ENCODE results near the gene C12orf76. TPM values are rescaled to one million over a fixed set of nuclear protein-coding genes. Genes with fewer than 3 reads are reported as not detected.

Gene C12orf76
- total and polyA plus RNA-seq, 10 of the 15 experiments (the other 5 are each of a cell fraction or from before 2014, with no cell fraction given) = 3.6 to 20.4 (median 10.7) TPM

GRCh38 chr12:110012659-110013058 is 35.7 kb downstream of the C12orf76 start:
- POLR2A ChIA-PET = interaction anchor here (0.8 to 5.1 kb wide), 5 partner anchors 10 to 67 kb away, joined by 3 to 40 read pairs (median 10); partner anchors contain the start of genes ANKRD13A and GIT2
- RAD21 ChIA-PET (ENCODE audit: unreplicated experiment) = interaction anchor here (1.7 to 3.2 kb wide), 4 partner anchors 8 to 18 kb away, joined by 7 to 31 read pairs (median 10); partner anchors contain the start of genes ANKRD13A and GIT2
- DNase-seq (ENCODE audit: low read depth, low spot score) = no peak
- CTCF ChIA-PET = interaction anchor here (0.6 to 3.0 kb wide), 5 partner anchors 9 to 232 kb away, joined by 3 to 14 read pairs (median 4); partner anchors contain the start of gene ANKRD13A
- H3K79me2 ChIP-seq (ENCODE audit: control insufficient read depth, insufficient read depth, low read length) = peaks cover 35% of the 10 kb centered on the region
- ATAC-seq = no peak
- peaks cover 40% of the 10 kb centered on the region for H3K4me1 ChIP-seq (ENCODE audit: control insufficient read depth, insufficient read depth, low read length)
- WGBS (ENCODE audit: insufficient coverage, insufficient replicate concordance, low lambda C conversion rate, missing lambda C conversion rate) = 54% methylated on average over 4 of the region's 4 CpGs
- TF ChIP-seq MTA3 (IDR thresholded peaks at IDR 0.05; ENCODE audit: borderline replicate concordance, low read length) (no peak), SPI1 (IDR thresholded peaks at IDR 0.05; ENCODE audit: borderline replicate concordance, insufficient read depth, low read depth, low read length) (no peak), CREB1 (IDR thresholded peaks at IDR 0.05; ENCODE audit: low read depth) (no peak), POLR2AphosphoS5 (IDR thresholded peaks at IDR 0.05; ENCODE audit: low read length) (no peak), SKIL (IDR thresholded peaks at IDR 0.05; ENCODE audit: low read depth, poor library complexity, severe bottlenecking) (no peak), SP1 (IDR thresholded peaks at IDR 0.05; ENCODE audit: low read depth, low read length) (no peak), POLR2AphosphoS2 (IDR thresholded peaks at IDR 0.05; ENCODE audit: low read depth, low read length) (no peak), HDAC6 (IDR thresholded peaks at IDR 0.05; ENCODE audit: unreplicated experiment) (no peak), PBX3 (IDR thresholded peaks at IDR 0.05; ENCODE audit: insufficient replicate concordance, low read depth, low read length) (no peak), KLF5 (IDR thresholded peaks at IDR 0.05; ENCODE audit: partially characterized antibody) (no peak), MYB (IDR thresholded peaks at IDR 0.05; ENCODE audit: borderline replicate concordance, low read depth, low read length) (no peak), STAT3 (IDR thresholded peaks at IDR 0.05; ENCODE audit: low read depth, low read length) (no peak), SRF (IDR thresholded peaks at IDR 0.05; ENCODE audit: low read depth in 2 of 2, low read length in 2 of 2) (no peak)
- TF ChIP-seq, protein P1, sequence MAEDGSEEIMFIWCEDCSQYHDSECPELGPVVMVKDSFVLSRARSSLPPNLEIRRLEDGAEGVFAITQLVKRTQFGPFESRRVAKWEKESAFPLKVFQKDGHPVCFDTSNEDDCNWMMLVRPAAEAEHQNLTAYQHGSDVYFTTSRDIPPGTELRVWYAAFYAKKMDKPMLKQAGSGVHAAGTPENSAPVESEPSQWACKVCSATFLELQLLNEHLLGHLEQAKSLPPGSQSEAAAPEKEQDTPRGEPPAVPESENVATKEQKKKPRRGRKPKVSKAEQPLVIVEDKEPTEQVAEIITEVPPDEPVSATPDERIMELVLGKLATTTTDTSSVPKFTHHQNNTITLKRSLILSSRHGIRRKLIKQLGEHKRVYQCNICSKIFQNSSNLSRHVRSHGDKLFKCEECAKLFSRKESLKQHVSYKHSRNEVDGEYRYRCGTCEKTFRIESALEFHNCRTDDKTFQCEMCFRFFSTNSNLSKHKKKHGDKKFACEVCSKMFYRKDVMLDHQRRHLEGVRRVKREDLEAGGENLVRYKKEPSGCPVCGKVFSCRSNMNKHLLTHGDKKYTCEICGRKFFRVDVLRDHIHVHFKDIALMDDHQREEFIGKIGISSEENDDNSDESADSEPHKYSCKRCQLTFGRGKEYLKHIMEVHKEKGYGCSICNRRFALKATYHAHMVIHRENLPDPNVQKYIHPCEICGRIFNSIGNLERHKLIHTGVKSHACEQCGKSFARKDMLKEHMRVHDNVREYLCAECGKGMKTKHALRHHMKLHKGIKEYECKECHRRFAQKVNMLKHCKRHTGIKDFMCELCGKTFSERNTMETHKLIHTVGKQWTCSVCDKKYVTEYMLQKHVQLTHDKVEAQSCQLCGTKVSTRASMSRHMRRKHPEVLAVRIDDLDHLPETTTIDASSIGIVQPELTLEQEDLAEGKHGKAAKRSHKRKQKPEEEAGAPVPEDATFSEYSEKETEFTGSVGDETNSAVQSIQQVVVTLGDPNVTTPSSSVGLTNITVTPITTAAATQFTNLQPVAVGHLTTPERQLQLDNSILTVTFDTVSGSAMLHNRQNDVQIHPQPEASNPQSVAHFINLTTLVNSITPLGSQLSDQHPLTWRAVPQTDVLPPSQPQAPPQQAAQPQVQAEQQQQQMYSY (CRISPR knock-in tag; IDR thresholded peaks at IDR 0.05) = no peak
- TF ChIP-seq, protein P2, sequence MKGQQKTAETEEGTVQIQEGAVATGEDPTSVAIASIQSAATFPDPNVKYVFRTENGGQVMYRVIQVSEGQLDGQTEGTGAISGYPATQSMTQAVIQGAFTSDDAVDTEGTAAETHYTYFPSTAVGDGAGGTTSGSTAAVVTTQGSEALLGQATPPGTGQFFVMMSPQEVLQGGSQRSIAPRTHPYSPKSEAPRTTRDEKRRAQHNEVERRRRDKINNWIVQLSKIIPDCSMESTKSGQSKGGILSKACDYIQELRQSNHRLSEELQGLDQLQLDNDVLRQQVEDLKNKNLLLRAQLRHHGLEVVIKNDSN (IDR thresholded peaks at IDR 0.05; ENCODE audit: borderline replicate concordance, extremely low read length, insufficient read depth, low read depth, low read length) = no peak
- peaks cover 1 to 30% of the 10 kb centered on the region in 2 experiments for H3K36me3 ChIP-seq (ENCODE audit: control insufficient read depth in 2 of 2, insufficient read depth in 2 of 2, low read length in 1 of 2)
- no peaks in the 10 kb centered on the region for H4K20me1 ChIP-seq (ENCODE audit: control insufficient read depth, insufficient read depth)
- no peaks in the 10 kb centered on the region for H3K27me3 ChIP-seq (replicated peaks in 1 of 2; ENCODE audit: control insufficient read depth in 2 of 2, insufficient read depth in 2 of 2, low read length in 1 of 2)
- no peak overlapping the region for H3K9ac ChIP-seq (ENCODE audit: control insufficient read depth, insufficient read depth, low read length)
- in situ Hi-C loops (cut with MboI) = no loop called here
- intact Hi-C loops (cut with micrococcal nuclease; ENCODE audit: unreplicated experiment) = no loop called here
- no peaks in the 10 kb centered on the region for H3K9me3 ChIP-seq (replicated peaks; ENCODE audit: control insufficient read depth, insufficient read depth, low read length)
- H3K27ac ChIP-seq (ENCODE audit: control insufficient read depth, insufficient read depth) = peak overlapping the region; percentile 83
- H3K4me3 ChIP-seq = peak overlapping the region; percentile 58; the same call in 1 of the 2 replicates
- no peak for FAIRE-seq
- no TSS peak for BruUV-seq (replicated peaks)
- no peak overlapping the region; the same call in 1 of the 2 replicates for H2AFZ ChIP-seq (ENCODE audit: control insufficient read depth, low read depth, low read length)
- H3K4me2 ChIP-seq (ENCODE audit: control insufficient read depth, insufficient read depth) = peak overlapping the region; percentile 91
- SMC1A ChIA-PET (ENCODE audit: uncharacterized antibody, unreplicated experiment) = interaction anchor here (0.9 to 4.3 kb wide), 9 partner anchors 10 to 130 kb away, joined by 3 to 32 read pairs (median 6); partner anchors contain the start of genes ANKRD13A and GIT2

Data from GM12878 (cell line).